Measurements from ENCODE around the gene RASGRP4. TPM values are rescaled to one million over a fixed set of nuclear protein-coding genes. Genes with fewer than 3 reads are reported as not detected.

The RASGRP4 gene
- total RNA-seq, 4 donors from 2014 or later, result 3.2 to 7.8 (median 4.4) TPM

- WGBS, result 76% methylated on average over 3 of the region's 3 CpGs
- no peaks in the 10 kb centered on the region for H3K9me3 ChIP-seq
- H3K4me3 ChIP-seq, result no peak overlapping the region
- peaks cover 0 to 5% (median 0%) of the 10 kb centered on the region in 4 donors for H3K27me3 ChIP-seq
- intact Hi-C loops (cut with DNase I), result no loop called here
- no peaks in the 10 kb centered on the region for H3K4me1 ChIP-seq
- no peak for DNase-seq (ENCODE audit: extremely low spot score)
- TF ChIP-seq POLR2A (IDR thresholded peaks at IDR 0.05; ENCODE audit: low read depth) (no peak), EP300 (IDR thresholded peaks at IDR 0.05) (no peak)
- no peaks in the 10 kb centered on the region for H3K36me3 ChIP-seq
- H3K27ac ChIP-seq (replicated peaks in 1 of 4), result no peak overlapping the region
Measured at GRCh38 chr19:38453596-38453995, 27.6 kb upstream of the RASGRP4 start.

- H3K4me1 ChIP-seq, result no peaks in the 10 kb centered on the region
- intact Hi-C loops (cut with DNase I), result no loop called here
- no peak for TF ChIP-seq CTCF (IDR thresholded peaks at IDR 0.05)
- no peak for TF ChIP-seq EP300 (IDR thresholded peaks at IDR 0.05)
- no peak for TF ChIP-seq POLR2A (IDR thresholded peaks at IDR 0.05; ENCODE audit: low read depth)
- TF ChIP-seq POLR2AphosphoS5 (IDR thresholded peaks at IDR 0.05), result no peak
- H3K27me3 ChIP-seq, result peaks cover 0 to 5% (median 0%) of the 10 kb centered on the region in 4 donors
- DNase-seq (ENCODE audit: extremely low spot score), result no peak
- H3K27ac ChIP-seq (replicated peaks in 1 of 4), result no peak overlapping the region
- no peak overlapping the region for H3K4me3 ChIP-seq
- WGBS, result 69% methylated on average over 22 of the region's 45 CpGs
- H3K36me3 ChIP-seq, result no peaks in the 10 kb centered on the region
- no peaks in the 10 kb centered on the region for H3K9me3 ChIP-seq
Measured at GRCh38 chr19:38452430-38453366, 26.7 kb upstream of the RASGRP4 start.

GRCh38 chr19:38451629-38452028 is 25.6 kb upstream of the RASGRP4 start:
- H3K27me3 ChIP-seq, result peaks cover 0 to 5% (median 0%) of the 10 kb centered on the region in 4 donors
- intact Hi-C loops (cut with DNase I), result no loop called here
- no peaks in the 10 kb centered on the region for H3K4me1 ChIP-seq
- no peak overlapping the region for H3K27ac ChIP-seq (replicated peaks in 1 of 4)
- no peak overlapping the region for H3K4me3 ChIP-seq
- no peak for DNase-seq (ENCODE audit: extremely low spot score)
- WGBS, result 64% methylated on average over 5 of the region's 9 CpGs
- no peaks in the 10 kb centered on the region for H3K36me3 ChIP-seq
- no peaks in the 10 kb centered on the region for H3K9me3 ChIP-seq
- TF ChIP-seq POLR2AphosphoS5 (IDR thresholded peaks at IDR 0.05) (no peak), EP300 (IDR thresholded peaks at IDR 0.05) (no peak), POLR2A (IDR thresholded peaks at IDR 0.05; ENCODE audit: low read depth) (no peak), CTCF (IDR thresholded peaks at IDR 0.05) (no peak)

- no peaks in the 10 kb centered on the region for H3K4me1 ChIP-seq
Measured at GRCh38 chr19:38451036-38451435, 25.0 kb upstream of the RASGRP4 start.

More at GRCh38 chr19:38451036-38451435, 25.0 kb upstream of the RASGRP4 start:
- intact Hi-C loops (cut with DNase I), result no loop called here
- H3K27me3 ChIP-seq, result peaks cover 0 to 5% (median 0%) of the 10 kb centered on the region in 4 donors
- WGBS, result 82% methylated on average over 8 of the region's 8 CpGs
- no peaks in the 10 kb centered on the region for H3K9me3 ChIP-seq
- H3K4me3 ChIP-seq, result no peak overlapping the region
- no peak for DNase-seq (ENCODE audit: extremely low spot score)
- H3K36me3 ChIP-seq, result no peaks in the 10 kb centered on the region
- TF ChIP-seq CTCF (IDR thresholded peaks at IDR 0.05) (no peak), EP300 (IDR thresholded peaks at IDR 0.05) (no peak), POLR2AphosphoS5 (IDR thresholded peaks at IDR 0.05) (no peak), POLR2A (IDR thresholded peaks at IDR 0.05; ENCODE audit: low read depth) (no peak)
- no peak overlapping the region for H3K27ac ChIP-seq (replicated peaks in 1 of 4)

All from esophagus muscularis mucosa (tissue), 4 donors.